ENCODE measurements around the gene CAMK4. TPM values are rescaled to one million over a fixed set of nuclear protein-coding genes. Genes with fewer than 3 reads are reported as not detected.

The CAMK4 gene
- total RNA-seq, 1 experiment from 2014 or later, result 6.3 TPM

- Histone ChIP-seq H3K27ac (ENCODE audit: insufficient read length, low read depth, low read length) (no peak overlapping the region), H3T11ph (ENCODE audit: low read length) (no peak overlapping the region), H2BK15ac (ENCODE audit: low read depth, low read length) (no peak overlapping the region), H3K79me1 (ENCODE audit: insufficient read depth, low read depth, low read length, poor library complexity, severe bottlenecking) (no peaks in the 10 kb centered on the region), H3K4me2 (ENCODE audit: insufficient read depth, insufficient read length, low read length) (no peak overlapping the region), H3K79me2 (ENCODE audit: insufficient read depth, low read length) (no peaks in the 10 kb centered on the region), H3K14ac (ENCODE audit: insufficient read depth, low read length) (no peak overlapping the region), H3K18ac (ENCODE audit: insufficient read length, low read depth, low read length) (no peak overlapping the region), H2AFZ (ENCODE audit: low read length) (no peak overlapping the region), H3K56ac (ENCODE audit: insufficient read length, low read depth, low read length) (no peak overlapping the region), H2BK12ac (ENCODE audit: insufficient read length, low read depth, low read length) (no peak overlapping the region), H4K20me1 (ENCODE audit: control insufficient read depth, insufficient read depth, insufficient read length) (no peaks in the 10 kb centered on the region), H2BK5ac (ENCODE audit: insufficient read length, low read length) (no peak overlapping the region), H3K23ac (ENCODE audit: insufficient read length, low read depth, low read length) (no peak overlapping the region), H3K4ac (ENCODE audit: low read depth, low read length) (no peak overlapping the region), H3K9me3 (ENCODE audit: control insufficient read depth, low read depth, low read length) (no peaks in the 10 kb centered on the region), H4K91ac (ENCODE audit: insufficient read length, low read depth, low read length) (no peak overlapping the region), H2AK5ac (ENCODE audit: insufficient read length, low read length) (no peak overlapping the region), H2BK20ac (ENCODE audit: low read depth, low read length, poor library complexity, severe bottlenecking) (no peak overlapping the region), H3K9ac (ENCODE audit: extremely low read depth, insufficient read length, low read length) (no peak overlapping the region), H4K8ac (replicated peaks; ENCODE audit: insufficient read length, low read depth, low read length) (no peak overlapping the region), H3K27me3 (ENCODE audit: insufficient read depth, low read length) (no peaks in the 10 kb centered on the region), H3K4me1 (ENCODE audit: insufficient read depth, low read length) (no peaks in the 10 kb centered on the region), H2BK120ac (ENCODE audit: low read depth, low read length, poor library complexity, severe bottlenecking) (no peak overlapping the region), H3K23me2 (ENCODE audit: insufficient read length, low read depth, low read length, poor library complexity, severe bottlenecking) (no peaks in the 10 kb centered on the region), H4K5ac (ENCODE audit: insufficient read length, low read depth, low read length) (no peak overlapping the region)
- Mint-ChIP-seq H3K4me3 (no peak overlapping the region), H3K27me3 (ENCODE audit: low read depth) (no peaks in the 10 kb centered on the region), H3K9me3 (peaks cover 0 to 2% of the 10 kb centered on the region in 2 experiments; a peak in 2 of 5 replicates), H3K4me1 (no peaks in the 10 kb centered on the region), H3K27ac (no peak overlapping the region), H3K36me3 (ENCODE audit: insufficient read depth in 1 of 3, low read depth in 3 of 3) (no peaks in the 10 kb centered on the region)
- no peak for TF ChIP-seq CTCF (conservative IDR thresholded peaks at IDR 0.05)
- no peak for DNase-seq
These were observed 97.2 kb downstream of the CAMK4 start for GRCh38 chr5:111321376-111321775.
